GM21515 (cell line): ENCODE data around the gene VSTM4.

ENCODE experiments used
- ATAC-seq: cut with Tn5 transposase; IDR thresholded peaks from one replicate; pipeline ENCODE4 v1.9.1; 2021; ENCODE audit not compliant: unreplicated experiment

The VSTM4 gene

GRCh38 chr10:49049660-49050059 lies 65.7 kb downstream of the VSTM4 start:
- no peak for ATAC-seq

- no peak for ATAC-seq
Measured at GRCh38 chr10:49047128-49047639, 68.1 kb downstream of the VSTM4 start.

DNA sequence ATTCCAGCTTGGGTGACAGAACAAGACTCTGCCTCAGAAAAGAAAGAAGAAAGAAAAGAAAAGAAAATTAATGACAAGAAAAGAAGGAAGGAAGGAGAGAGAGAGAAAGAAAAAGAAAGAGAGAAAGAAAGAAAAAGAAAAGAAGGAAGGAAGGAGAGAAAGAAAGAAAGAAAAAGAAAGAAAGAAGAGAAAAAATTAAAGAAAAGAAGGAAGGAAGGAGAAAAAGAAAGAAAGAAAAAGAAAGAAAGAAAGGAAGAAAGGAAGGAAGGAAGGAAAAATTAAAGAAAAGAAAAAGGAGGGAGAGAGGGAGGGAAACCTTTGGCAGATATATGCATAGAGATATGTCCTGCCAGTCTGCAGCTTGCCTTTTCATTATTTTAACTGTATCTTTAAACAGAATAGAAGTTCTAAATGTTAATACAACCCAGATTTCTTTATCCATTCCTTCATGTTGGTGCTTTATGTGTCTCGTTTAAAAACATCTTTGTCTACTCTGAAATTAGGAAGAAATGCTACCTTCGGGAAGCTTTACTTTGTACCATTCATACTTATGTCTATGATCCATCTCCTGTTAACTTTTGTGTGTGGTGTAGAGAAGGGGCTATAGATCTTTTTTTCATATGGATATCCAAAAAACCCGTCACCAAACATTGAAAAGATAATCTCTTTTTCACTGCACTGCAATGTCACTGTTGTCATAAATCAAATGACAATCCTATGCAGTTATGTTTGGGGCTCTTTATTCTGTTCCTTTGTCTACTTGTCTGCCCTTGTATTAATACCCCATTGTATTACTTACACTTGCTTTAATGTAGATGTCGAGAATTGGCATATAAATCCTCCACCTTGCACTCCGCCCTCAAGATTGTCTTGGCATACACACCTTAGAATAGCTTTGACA lies 70.8 kb downstream of the VSTM4 start:
- no peak for ATAC-seq

GRCh38 chr10:49040601-49041000 lies 74.7 kb downstream of the VSTM4 start:
- ATAC-seq: no peak

GRCh38 chr10:49039409-49039808 lies 75.9 kb downstream of the VSTM4 start:
- ATAC-seq: no peak

GRCh38 chr10:49038711-49039110 lies 76.6 kb downstream of the VSTM4 start:
- ATAC-seq: no peak

DNA sequence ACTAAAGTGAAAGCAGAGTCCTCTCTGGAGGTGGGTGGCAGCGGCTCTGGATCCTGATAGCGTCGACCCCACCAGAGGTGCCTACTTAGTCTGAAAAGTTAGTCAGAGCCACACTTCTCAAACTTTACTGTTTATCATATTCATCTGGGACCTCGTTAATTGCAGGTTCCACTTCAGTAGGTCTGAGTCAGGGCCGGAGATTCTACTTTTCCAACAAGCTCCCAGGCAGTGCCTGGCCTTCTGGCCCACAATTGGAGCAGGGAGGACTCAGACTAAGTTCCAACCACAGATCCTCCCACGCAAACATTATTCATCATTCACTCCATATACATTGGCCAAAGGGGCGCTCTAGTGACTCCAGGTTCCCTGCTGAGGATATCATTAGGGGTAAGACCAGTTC lies 78.1 kb downstream of the VSTM4 start:
- ATAC-seq: no peak

DNA sequence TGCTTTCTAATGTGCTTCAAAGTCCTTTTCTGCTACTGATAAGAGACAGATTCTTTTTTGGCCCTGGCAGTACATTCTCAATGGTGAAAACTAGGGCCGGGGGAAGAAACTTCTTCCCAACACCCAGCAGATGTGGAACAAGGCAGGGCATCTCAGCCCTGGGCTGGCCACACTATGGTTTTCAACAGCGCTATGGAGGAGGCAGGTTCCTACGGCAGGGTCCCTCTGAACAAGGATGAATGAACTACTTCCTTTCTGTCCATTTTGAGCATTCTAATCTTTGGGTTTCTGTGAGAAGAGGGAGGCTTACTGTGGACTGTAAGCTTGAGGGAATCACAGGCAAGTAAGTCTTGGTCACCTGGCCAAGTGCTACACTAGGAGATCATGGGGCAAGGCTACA lies 78.7 kb downstream of the VSTM4 start:
- no peak for ATAC-seq

GRCh38 chr10:49035920-49036319 lies 79.4 kb downstream of the VSTM4 start:
- ATAC-seq: no peak

- ATAC-seq: no peak
Measured at GRCh38 chr10:49034925-49035324, 80.4 kb downstream of the VSTM4 start.

DNA sequence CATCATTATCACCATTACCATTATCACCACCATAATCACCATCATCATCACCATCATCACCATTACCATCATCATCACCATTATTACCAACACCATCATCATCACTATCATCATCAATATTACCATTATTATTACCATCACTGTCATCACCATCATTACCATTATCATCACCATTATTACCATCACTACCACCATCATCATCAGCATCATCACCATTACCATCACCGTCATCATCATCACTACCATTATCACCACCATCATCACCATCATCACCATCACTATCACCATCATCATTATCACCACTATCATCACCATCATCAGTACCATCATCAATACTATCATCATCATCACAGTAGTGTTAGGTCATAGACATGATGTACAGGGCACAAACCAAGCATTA lies 81.4 kb downstream of the VSTM4 start:
- ATAC-seq: no peak

DNA sequence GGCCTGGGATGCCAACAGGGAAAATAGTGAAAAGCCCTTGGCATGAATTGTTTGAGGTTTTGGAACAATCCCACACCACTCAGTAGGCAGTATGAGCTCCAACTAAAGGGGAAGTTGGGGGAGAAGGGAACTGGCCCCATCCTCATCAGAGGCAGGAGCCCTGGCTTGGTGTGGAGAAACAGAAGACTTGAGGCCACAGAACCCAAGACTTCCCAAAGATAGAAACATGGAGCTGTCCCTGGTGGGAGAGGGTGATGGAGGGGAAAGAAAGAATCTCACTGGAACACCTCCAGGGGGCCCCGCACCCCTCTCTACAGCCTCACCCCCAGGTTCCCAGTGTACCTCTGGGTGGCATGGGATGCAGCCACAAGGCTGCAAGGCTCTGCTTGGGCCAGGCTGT lies 85.7 kb downstream of the VSTM4 start:
- no peak for ATAC-seq

GRCh38 chr10:49028639-49029038 lies 86.7 kb downstream of the VSTM4 start:
- ATAC-seq: no peak

DNA sequence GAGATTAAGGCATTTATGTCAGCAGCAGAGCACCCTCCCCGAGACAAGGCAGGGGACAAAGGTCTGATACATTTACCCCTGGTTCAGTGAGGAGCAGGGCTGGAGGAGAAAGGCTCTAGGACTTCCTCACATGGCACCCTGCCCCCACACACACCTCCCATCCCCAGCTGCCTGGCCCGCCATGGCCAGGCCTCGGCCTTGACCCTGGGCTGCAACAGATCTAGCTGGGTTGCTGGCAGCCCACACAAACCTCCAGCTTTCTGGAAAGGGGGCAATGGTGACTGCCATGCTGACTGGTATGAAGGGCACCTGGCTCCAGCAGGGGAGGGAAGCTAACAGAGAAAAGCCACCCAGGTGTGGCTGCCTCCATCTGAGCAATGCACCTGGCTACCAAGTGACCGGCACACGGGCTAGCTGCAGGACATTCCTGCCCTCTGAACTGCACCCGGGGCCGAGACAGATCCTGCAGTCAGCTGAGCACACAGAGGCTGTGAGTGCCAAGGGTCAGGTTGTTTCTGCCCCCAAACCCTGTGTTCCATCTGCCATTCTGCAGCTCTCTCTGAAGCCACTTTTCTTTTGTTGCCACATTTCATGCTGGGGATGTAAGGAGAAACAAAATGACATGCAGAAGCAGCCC lies 89.9 kb downstream of the VSTM4 start:
- no peak for ATAC-seq

DNA sequence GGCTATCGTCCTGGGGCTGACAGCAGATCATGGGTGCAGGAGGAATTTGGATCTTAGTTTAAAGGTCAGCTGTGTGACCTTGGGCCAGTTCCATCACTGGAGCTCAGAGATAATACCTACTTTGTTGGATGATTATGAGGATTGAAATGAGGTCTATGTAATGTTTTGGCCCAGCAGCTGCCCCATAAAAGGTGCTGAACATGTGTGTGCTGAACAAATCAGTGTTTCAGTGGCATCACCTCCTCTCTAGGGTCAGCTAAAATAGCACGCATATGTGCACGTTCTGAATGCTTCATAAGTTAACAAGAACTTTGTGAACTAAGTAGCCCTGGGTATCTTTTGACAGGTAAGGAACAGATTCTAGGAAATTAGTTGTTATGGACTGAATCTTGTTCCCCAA lies 90.8 kb downstream of the VSTM4 start:
- ATAC-seq: no peak

DNA sequence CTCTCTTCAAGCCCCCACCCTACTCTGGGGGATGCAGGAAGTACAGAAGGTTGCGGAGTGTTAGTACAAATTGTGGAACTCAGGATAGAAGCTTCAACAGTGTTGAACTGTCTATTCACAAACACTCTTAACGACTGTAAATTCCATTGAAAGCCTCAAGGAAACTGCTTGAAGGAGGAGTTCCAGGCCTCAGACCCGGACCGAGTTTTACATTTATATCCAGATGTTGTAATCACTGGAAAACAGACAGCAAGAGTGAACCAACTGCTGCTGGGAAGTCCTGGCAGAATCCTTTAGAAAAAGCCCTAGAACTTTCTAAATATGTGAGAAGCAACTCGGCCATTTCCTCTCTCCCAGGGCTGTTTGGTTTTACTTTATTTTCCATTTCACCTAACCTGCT lies 91.6 kb downstream of the VSTM4 start:
- ATAC-seq: no peak

GRCh38 chr10:49023071-49023470 lies 92.3 kb downstream of the VSTM4 start:
- ATAC-seq: no peak

DNA sequence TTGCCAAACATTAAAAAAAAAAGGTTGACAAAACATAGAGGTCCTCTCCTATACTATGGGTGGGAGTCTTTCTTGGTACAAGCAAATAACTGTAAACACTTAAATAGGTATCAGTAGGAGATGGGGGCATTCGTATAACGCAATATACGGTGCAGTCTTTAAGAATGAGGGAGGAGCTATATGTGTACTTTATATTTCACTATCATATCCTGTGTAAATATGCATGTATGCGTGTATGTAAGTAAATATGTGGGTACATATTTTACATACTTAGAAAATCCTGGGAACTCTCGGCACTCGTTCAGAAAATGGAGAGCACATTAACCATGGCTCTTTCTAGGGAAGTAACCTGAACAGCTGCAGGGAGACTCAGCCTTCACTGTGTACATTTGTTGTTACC lies 93.6 kb downstream of the VSTM4 start:
- no peak for ATAC-seq

GRCh38 chr10:49015700-49016099 lies 99.6 kb downstream of the VSTM4 start:
- no peak for ATAC-seq

DNA sequence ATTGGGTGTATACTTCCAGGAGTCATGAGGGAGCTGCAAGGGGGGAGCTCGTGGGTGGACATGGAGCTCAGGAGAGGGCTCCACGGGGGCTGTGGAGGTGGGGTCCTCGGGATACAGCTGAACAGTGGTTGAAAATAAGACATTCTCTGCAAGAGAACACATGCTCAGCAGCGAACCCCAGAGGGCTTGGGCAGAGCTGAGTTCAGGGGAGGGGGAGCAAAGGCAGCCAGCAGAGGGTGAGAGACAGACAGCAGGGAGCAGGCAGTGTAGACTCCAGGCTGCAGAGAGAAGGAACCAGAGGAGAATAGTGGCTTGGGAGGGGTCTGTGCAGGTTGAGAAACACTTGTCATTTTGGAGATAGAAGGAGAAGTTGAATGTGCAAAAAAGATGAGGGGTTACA lies 102.7 kb downstream of the VSTM4 start:
- no peak for ATAC-seq

DNA sequence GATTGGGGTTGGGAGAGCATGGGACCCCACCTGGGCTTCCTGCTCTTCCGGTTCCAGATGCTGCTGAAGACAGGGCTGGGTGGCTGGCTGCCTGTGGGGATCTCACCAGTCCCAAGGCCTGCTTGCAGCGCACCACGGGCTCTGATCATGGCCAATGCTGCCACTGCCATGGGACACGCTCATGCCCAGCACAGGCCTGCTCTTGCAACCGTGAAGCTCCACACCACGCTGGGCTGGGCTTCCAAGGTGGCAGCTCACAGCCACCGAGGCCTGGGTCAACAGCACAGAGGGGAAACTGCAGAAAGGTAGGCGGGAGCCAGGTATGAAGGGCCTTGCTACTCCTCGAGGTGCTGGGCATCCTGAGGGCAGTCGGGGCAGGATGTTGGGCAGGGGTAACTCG lies 103.6 kb downstream of the VSTM4 start:
- no peak for ATAC-seq

- no peak for ATAC-seq
Measured at GRCh38 chr10:49010865-49011264, 104.5 kb downstream of the VSTM4 start.
